ENCODE results near the gene PDPN. TPM values are rescaled to one million over a fixed set of nuclear protein-coding genes. Genes with fewer than 3 reads are reported as not detected.

PDPN gene
- total and polyA plus RNA-seq, 11 donors = 4.4 to 162 (median 21.1) TPM

DNA sequence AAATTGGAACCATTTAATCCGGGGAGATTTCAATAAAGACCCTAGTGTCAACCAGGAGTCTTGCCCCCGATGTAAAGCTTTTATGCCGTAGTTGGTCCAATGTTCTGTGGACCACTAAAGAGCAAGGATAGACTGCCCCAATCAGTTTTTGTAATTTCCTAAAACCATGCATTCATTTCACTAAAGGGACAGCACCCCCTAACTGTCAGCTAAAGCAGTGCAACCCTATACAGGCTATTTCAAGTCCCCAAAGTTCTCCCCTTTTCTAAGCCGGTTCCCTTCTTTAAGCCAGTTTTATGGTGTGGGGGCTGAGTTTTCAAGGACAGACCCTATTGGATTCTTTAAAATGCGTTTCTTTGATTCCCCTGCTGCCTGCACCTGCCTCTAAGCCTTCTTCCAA, 12.7 kb upstream of the PDPN start:
- no peak overlapping the region for H3K27ac ChIP-seq
- no peak for TF ChIP-seq POLR2A (IDR thresholded peaks at IDR 0.05)
- TF ChIP-seq, protein P1, sequence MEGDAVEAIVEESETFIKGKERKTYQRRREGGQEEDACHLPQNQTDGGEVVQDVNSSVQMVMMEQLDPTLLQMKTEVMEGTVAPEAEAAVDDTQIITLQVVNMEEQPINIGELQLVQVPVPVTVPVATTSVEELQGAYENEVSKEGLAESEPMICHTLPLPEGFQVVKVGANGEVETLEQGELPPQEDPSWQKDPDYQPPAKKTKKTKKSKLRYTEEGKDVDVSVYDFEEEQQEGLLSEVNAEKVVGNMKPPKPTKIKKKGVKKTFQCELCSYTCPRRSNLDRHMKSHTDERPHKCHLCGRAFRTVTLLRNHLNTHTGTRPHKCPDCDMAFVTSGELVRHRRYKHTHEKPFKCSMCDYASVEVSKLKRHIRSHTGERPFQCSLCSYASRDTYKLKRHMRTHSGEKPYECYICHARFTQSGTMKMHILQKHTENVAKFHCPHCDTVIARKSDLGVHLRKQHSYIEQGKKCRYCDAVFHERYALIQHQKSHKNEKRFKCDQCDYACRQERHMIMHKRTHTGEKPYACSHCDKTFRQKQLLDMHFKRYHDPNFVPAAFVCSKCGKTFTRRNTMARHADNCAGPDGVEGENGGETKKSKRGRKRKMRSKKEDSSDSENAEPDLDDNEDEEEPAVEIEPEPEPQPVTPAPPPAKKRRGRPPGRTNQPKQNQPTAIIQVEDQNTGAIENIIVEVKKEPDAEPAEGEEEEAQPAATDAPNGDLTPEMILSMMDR (IDR thresholded peaks at IDR 0.05) = peak in 9 of 12 donors; percentile 6 to 44 (median 30)
- 60 to 74% (median 68%) methylated on average over 5 of the region's 5 CpGs for WGBS, 4 donors
- peaks cover 0 to 5% (median 0%) of the 10 kb centered on the region in 9 donors for H3K27me3 ChIP-seq
- intact Hi-C loops (cut with DNase I) = no loop called here
- H3K4me1 ChIP-seq = no peaks in the 10 kb centered on the region
- DNase-seq (no peak), ATAC-seq (no peak)
- H3K4me3 ChIP-seq = no peak overlapping the region
- H3K36me3 ChIP-seq = no peaks in the 10 kb centered on the region
- no peaks in the 10 kb centered on the region for H3K9me3 ChIP-seq

DNA sequence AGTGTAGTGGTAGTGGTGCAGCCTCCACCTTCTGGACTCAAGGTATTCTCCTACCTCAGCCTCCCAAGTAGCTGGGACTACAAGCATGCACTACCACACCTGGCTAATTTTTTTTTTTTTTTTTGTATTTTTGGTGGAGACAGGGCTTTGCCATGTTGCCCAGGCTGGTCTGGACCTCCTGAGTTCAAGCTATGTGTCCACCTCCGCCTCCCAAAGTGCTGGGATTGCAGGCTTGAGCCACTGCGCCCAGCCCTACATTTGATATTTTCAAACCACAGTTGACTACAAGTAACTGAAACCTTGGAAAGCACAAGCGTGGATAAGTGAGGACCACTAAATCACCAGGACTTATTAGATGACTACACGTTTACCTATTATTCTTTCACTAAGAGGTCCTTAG, 10.0 kb upstream of the PDPN start:
- no peak overlapping the region for H3K4me3 ChIP-seq
- H3K4me1 ChIP-seq = no peaks in the 10 kb centered on the region
- peaks cover 0 to 26% (median 0%) of the 10 kb centered on the region in 9 donors for H3K27me3 ChIP-seq
- no peaks in the 10 kb centered on the region for H3K9me3 ChIP-seq
- WGBS, 4 donors = 81 to 88% (median 85%) methylated on average over 4 of the region's 4 CpGs
- no peaks in the 10 kb centered on the region for H3K36me3 ChIP-seq
- DNase-seq = no peak
- intact Hi-C loops (cut with DNase I) = no loop called here
- no peak for TF ChIP-seq POLR2A (IDR thresholded peaks at IDR 0.05)
- TF ChIP-seq, protein P1 (IDR thresholded peaks at IDR 0.05) = no peak
- no peak overlapping the region for H3K27ac ChIP-seq
- ATAC-seq = no peak

DNA sequence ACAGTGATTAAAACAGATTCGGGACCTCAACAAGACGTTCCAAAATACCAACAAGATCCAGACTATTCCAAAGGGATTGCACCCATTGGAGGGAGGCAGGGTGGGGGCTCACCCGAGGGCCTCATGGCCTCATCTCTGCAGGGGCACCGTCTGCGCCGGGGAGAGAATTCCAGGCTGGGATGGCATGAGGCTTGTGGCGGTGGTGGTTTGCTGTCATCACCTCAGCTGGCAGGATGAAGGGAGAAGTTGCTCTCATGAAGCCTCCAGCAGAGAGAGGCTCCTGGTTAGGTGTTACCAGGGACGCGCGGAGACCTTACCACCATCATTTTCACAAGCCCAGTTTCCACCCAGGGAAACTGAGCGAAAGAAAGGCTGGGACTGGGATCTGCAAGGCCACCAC, 6.7 kb upstream of the PDPN start:
- 36 to 70% (median 53%) methylated on average over 11 of the region's 11 CpGs for WGBS, 4 donors
- H3K4me3 ChIP-seq = no peak overlapping the region
- H3K4me1 ChIP-seq = no peaks in the 10 kb centered on the region
- no peak for TF ChIP-seq POLR2A (IDR thresholded peaks at IDR 0.05)
- TF ChIP-seq, protein P1 (IDR thresholded peaks at IDR 0.05) = no peak
- DNase-seq (no peak), ATAC-seq (peak in 2 of 4 donors; percentile 22 to 63)
- H3K27ac ChIP-seq = no peak overlapping the region
- peaks cover 0 to 45% (median 0%) of the 10 kb centered on the region in 9 donors for H3K27me3 ChIP-seq
- no peaks in the 10 kb centered on the region for H3K9me3 ChIP-seq
- intact Hi-C loops (cut with DNase I) = no loop called here
- H3K36me3 ChIP-seq = no peaks in the 10 kb centered on the region

DNA sequence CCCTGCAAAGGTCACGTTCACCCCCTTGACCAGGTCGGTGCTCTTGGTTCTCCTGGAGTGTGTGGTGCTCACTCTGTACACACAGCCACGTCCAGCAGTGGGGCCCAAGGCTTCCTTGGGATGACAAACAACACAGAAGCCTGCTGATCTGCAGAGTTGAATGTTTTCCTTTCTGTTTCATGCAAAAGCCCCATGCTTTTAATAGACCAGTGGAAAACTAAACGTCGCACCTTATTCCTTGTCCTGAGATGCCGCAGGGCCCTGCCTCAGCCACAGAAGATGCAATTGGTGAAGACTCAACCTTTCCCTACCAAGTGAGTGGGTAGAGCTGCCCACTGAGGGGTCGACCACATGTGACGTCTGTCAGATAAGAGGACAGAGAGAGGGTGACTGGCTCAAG, 5.8 kb upstream of the PDPN start:
- intact Hi-C loops (cut with DNase I) = no loop called here
- H3K4me3 ChIP-seq = no peak overlapping the region
- H3K9me3 ChIP-seq = no peaks in the 10 kb centered on the region
- 74 to 82% (median 77%) methylated on average over 7 to 8 of the region's 8 CpGs for WGBS, 4 donors
- TF ChIP-seq POLR2A (IDR thresholded peaks at IDR 0.05) = no peak
- no peak overlapping the region for H3K27ac ChIP-seq
- ATAC-seq (no peak), DNase-seq (no peak)
- H3K36me3 ChIP-seq = no peaks in the 10 kb centered on the region
- peaks cover 0 to 54% (median 0%) of the 10 kb centered on the region in 9 donors for H3K27me3 ChIP-seq
- H3K4me1 ChIP-seq = no peaks in the 10 kb centered on the region

DNA sequence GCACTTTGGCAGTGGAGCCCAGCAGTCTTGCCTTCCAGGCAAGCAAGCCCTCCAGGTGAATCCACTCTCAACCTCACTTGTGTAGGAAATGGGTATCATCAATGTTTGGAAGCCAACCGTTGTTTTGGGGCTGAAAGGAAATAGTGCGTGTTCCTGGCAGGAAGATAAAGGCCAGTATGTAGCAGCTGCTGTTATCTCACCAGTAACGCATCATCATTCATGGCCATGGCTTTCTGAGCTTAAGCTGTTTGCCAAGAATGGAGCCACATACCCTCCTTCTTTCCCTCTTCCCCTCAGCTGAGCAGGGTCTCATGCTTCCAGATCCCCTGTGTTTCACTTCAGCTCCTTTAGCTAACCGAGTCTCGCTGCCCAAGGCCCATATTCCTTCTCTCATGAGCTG, 2.2 kb upstream of the PDPN start:
- no peaks in the 10 kb centered on the region for H3K36me3 ChIP-seq
- 72 to 86% (median 78%) methylated on average over 5 of the region's 5 CpGs for WGBS, 4 donors

More for the DNA sequence above, 2.2 kb upstream of the PDPN start:
- H3K27ac ChIP-seq = no peak overlapping the region
- no peak overlapping the region for H3K4me3 ChIP-seq
- ATAC-seq (no peak), DNase-seq (no peak)
- intact Hi-C loops (cut with DNase I) = no loop called here
- TF ChIP-seq, protein P1 (IDR thresholded peaks at IDR 0.05) = no peak
- TF ChIP-seq POLR2A (IDR thresholded peaks at IDR 0.05) = no peak
- no peaks in the 10 kb centered on the region for H3K9me3 ChIP-seq
- H3K4me1 ChIP-seq = peaks cover 0 to 5% (median 0%) of the 10 kb centered on the region in 12 donors
- H3K27me3 ChIP-seq = peaks cover 0 to 64% (median 4%) of the 10 kb centered on the region in 9 donors

All from heart left ventricle (tissue), 16 donors.